Thymus (tissue), 11 donors: ENCODE data around the gene DCLRE1A. TPM values are rescaled to one million over a fixed set of nuclear protein-coding genes. Genes with fewer than 3 reads are reported as not detected.
"Not testable (repeated sequence)": the region's sequence is repeated elsewhere in the genome, so short reads cannot be mapped to it uniquely, and the experiment has no call there.

Source experiments
- DNase-seq, 9 donors: peaks; one replicate each; pipeline ENCODE4 v3.0.0-alpha.2; 2013; ENCODE audit warnings: low spot score in 9 of 9, low read depth in 6 of 9, missing footprints in 1 of 9
- H3K27ac ChIP-seq, 2 donors: one replicate each; pipeline ENCODE4 v1.5.1; 2013; ENCODE audit warnings: control low read depth in 1 of 2, low read depth in 1 of 2, low read length in 1 of 2, mild to moderate bottlenecking in 1 of 2, moderate library complexity in 1 of 2
- H3K27me3 ChIP-seq, 2 donors: one replicate each; pipeline ENCODE4 v1.5.1; 2013; ENCODE audit warnings: low read length in 1 of 2; ENCODE audit not compliant: control insufficient read depth in 2 of 2, insufficient read depth in 1 of 2
- H3K36me3 ChIP-seq, 2 donors: one replicate each; pipeline ENCODE4 v1.5.1; 2013; ENCODE audit warnings: low read length in 1 of 2, mild to moderate bottlenecking in 1 of 2, moderate library complexity in 1 of 2; ENCODE audit not compliant: control insufficient read depth in 2 of 2, insufficient read depth in 2 of 2
- H3K4me1 ChIP-seq, 2 donors: one replicate each; pipeline ENCODE4 v1.5.1; 2013; ENCODE audit warnings: low read length in 2 of 2; ENCODE audit not compliant: control insufficient read depth in 2 of 2, insufficient read depth in 2 of 2
- H3K4me3 ChIP-seq, 2 donors: one replicate each; pipeline ENCODE4 v1.5.1; 2013; ENCODE audit warnings: low read length in 2 of 2, control low read depth in 1 of 2, mild to moderate bottlenecking in 1 of 2
- H3K9me3 ChIP-seq, 2 donors: one replicate each; pipeline ENCODE4 v1.5.1; 2013; ENCODE audit warnings: low read length in 1 of 2, mild to moderate bottlenecking in 1 of 2; ENCODE audit not compliant: control insufficient read depth in 2 of 2, insufficient read depth in 1 of 2
- WGBS: extraction: QIAGEN DNeasy Blood & Tissue Kit; methylation state at CpG from one replicate; pipeline ENCODE4 v1.1.7; 2013; 5-methylcytosine and 5-hydroxymethylcytosine counted together
- polyA plus RNA-seq: library from polyadenylated mRNA; stranded (reverse); fragments of 200-250 nt; gene quantifications from one replicate; pipeline ENCODE4 v1.2.3, GENCODE V29; 2013
- total RNA-seq: library from RNA; stranded (reverse); fragments of 120-200 nt; gene quantifications from one replicate; pipeline ENCODE4 v1.2.4, GENCODE V29; 2013
- donor health status: healthy.

DCLRE1A gene
- total and polyA plus RNA-seq, 2 donors: 5.4 to 8.1 TPM

GRCh38 chr10:113821306-113821705, 32.6 kb downstream of the DCLRE1A start:
- H3K4me3 ChIP-seq, H3K27me3 ChIP-seq, H3K27ac ChIP-seq, H3K36me3 ChIP-seq, H3K4me1 ChIP-seq, H3K9me3 ChIP-seq, DNase-seq: not testable (repeated sequence)
- WGBS: 96% methylated on average over 3 of the region's 3 CpGs

GRCh38 chr10:113820507-113820906, 33.4 kb downstream of the DCLRE1A start:
- DNase-seq: no peak

GRCh38 chr10:113819989-113820388, 33.9 kb downstream of the DCLRE1A start:
- WGBS: 92% methylated on average over 4 of the region's 4 CpGs
- Histone ChIP-seq H3K4me1 (no peaks in the 10 kb centered on the region), H3K27me3 (no peaks in the 10 kb centered on the region), H3K4me3 (no peak overlapping the region), H3K9me3 (no peaks in the 10 kb centered on the region), H3K27ac (no peak overlapping the region), H3K36me3 (no peaks in the 10 kb centered on the region)
- no peak for DNase-seq

More at GRCh38 chr10:113820507-113820906, 33.4 kb downstream of the DCLRE1A start:
- no peak overlapping the region for H3K27ac ChIP-seq
- H3K27me3 ChIP-seq: no peaks in the 10 kb centered on the region
- no peaks in the 10 kb centered on the region for H3K4me1 ChIP-seq
- H3K36me3 ChIP-seq: no peaks in the 10 kb centered on the region
- H3K9me3 ChIP-seq: no peaks in the 10 kb centered on the region
- WGBS: 88% methylated on average over 8 of the region's 8 CpGs
- H3K4me3 ChIP-seq: no peak overlapping the region

GRCh38 chr10:113814700-113815099, 39.2 kb downstream of the DCLRE1A start:
- H3K36me3 ChIP-seq, H3K9me3 ChIP-seq, H3K27me3 ChIP-seq, H3K27ac ChIP-seq, DNase-seq, H3K4me1 ChIP-seq, H3K4me3 ChIP-seq: not testable (repeated sequence)
- WGBS: 100% methylated on average over 1 of the region's 1 CpG

- DNase-seq: no peak
- WGBS: 93% methylated on average over 3 of the region's 3 CpGs
- Histone ChIP-seq H3K27ac (no peak overlapping the region), H3K4me3 (no peak overlapping the region), H3K4me1 (no peaks in the 10 kb centered on the region), H3K9me3 (no peaks in the 10 kb centered on the region), H3K36me3 (no peaks in the 10 kb centered on the region), H3K27me3 (no peaks in the 10 kb centered on the region)
These were observed 45.7 kb downstream of the DCLRE1A start for GRCh38 chr10:113808168-113808567.

- H3K36me3 ChIP-seq: no peaks in the 10 kb centered on the region
- H3K27ac ChIP-seq: no peak overlapping the region
- no peak overlapping the region for H3K4me3 ChIP-seq
- no peaks in the 10 kb centered on the region for H3K4me1 ChIP-seq
- WGBS: 99% methylated on average over 4 of the region's 4 CpGs
- no peaks in the 10 kb centered on the region for H3K27me3 ChIP-seq
- H3K9me3 ChIP-seq: no peaks in the 10 kb centered on the region
- no peak for DNase-seq
These were observed 47.4 kb downstream of the DCLRE1A start for GRCh38 chr10:113806503-113806902.

GRCh38 chr10:113802997-113803396, 50.9 kb downstream of the DCLRE1A start:
- Histone ChIP-seq H3K27ac (no peak overlapping the region), H3K27me3 (no peaks in the 10 kb centered on the region), H3K4me3 (no peak overlapping the region), H3K36me3 (no peaks in the 10 kb centered on the region), H3K9me3 (no peaks in the 10 kb centered on the region), H3K4me1 (no peaks in the 10 kb centered on the region)
- DNase-seq: no peak
- WGBS: 43% methylated on average over 4 of the region's 4 CpGs

GRCh38 chr10:113801569-113801968, 52.3 kb downstream of the DCLRE1A start:
- Histone ChIP-seq H3K27ac (no peak overlapping the region), H3K4me1 (no peaks in the 10 kb centered on the region)
- 98% methylated on average over 6 of the region's 6 CpGs for WGBS

GRCh38 chr10:113791691-113792090, 62.2 kb downstream of the DCLRE1A start:
- H3K4me1 ChIP-seq: no peaks in the 10 kb centered on the region
- DNase-seq: no peak
- no peaks in the 10 kb centered on the region for H3K9me3 ChIP-seq
- H3K36me3 ChIP-seq: no peaks in the 10 kb centered on the region
- 96% methylated on average over 2 of the region's 2 CpGs for WGBS
- H3K4me3 ChIP-seq: no peak overlapping the region
- H3K27me3 ChIP-seq: peaks cover 0 to 2% of the 10 kb centered on the region in 2 donors
- no peak overlapping the region for H3K27ac ChIP-seq

More at GRCh38 chr10:113801569-113801968, 52.3 kb downstream of the DCLRE1A start:
- H3K27me3 ChIP-seq: no peaks in the 10 kb centered on the region
- H3K4me3 ChIP-seq: no peak overlapping the region
- H3K9me3 ChIP-seq: no peaks in the 10 kb centered on the region
- no peaks in the 10 kb centered on the region for H3K36me3 ChIP-seq
- DNase-seq: no peak

GRCh38 chr10:113788604-113789083, 65.2 kb downstream of the DCLRE1A start:
- 80% methylated on average over 9 of the region's 9 CpGs for WGBS
- peak in 1 of 9 donors; percentile 23 for DNase-seq
- peak overlapping the region in 1 of 2 donors; percentile 16 for H3K27ac ChIP-seq

More at GRCh38 chr10:113788604-113789083, 65.2 kb downstream of the DCLRE1A start:
- Histone ChIP-seq H3K4me1 (no peaks in the 10 kb centered on the region), H3K9me3 (no peaks in the 10 kb centered on the region), H3K36me3 (no peaks in the 10 kb centered on the region), H3K4me3 (no peak overlapping the region), H3K27me3 (no peaks in the 10 kb centered on the region)
